NCI-H146 treated with DMSO at 0.1 percent for 48 hours (cell line): ENCODE measurements around the gene NCOA1.

Experiments
- DNase-seq: peaks from one replicate; lab custom pipeline; 2025; ENCODE audit not compliant: unreplicated experiment; lab: John Stamatoyannopoulos, UW

Gene NCOA1

GRCh38 chr2:24725956-24726355 lies 234.9 kb downstream of the NCOA1 start:
- no peak for DNase-seq

DNA sequence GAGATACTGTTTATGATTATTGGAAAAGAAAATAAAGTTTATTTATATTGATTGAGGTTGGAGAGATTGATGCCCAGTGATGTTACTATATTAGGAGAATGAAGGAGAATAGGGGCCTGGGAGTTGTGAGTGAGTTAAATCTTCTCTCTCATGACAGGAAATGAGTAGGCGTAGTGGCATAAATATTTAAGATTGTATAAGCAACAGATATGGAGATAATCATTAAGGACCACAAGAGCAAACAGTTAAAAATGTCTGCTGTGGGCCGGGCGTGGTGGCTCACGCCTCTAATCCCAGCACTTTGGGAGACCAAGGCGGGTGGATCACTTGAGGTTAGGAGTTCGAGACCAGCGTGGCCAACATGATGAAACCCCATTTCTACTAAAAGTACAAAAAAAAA lies 239.4 kb downstream of the NCOA1 start:
- DNase-seq, result no peak

DNA sequence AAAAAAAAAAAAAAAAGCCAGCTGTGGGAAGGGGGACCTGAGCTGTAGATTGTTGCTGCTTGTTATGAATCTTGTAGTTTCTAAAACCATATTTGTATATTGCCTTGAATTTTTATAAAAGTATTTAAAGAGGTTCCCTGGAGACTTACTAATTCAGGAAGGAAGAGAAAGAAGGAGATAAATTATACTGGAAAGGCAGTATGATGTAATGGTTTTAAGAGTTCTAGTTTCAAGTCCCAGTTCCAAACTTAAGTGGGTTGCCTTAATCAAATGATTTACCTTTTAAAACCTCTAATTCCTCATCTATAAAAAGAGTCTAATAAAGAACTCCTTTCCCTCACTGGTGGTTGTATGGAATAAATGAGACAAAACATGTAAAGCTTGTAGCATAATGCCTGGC lies 240.0 kb downstream of the NCOA1 start:
- no peak for DNase-seq

- no peak for DNase-seq
These were observed 240.9 kb downstream of the NCOA1 start for GRCh38 chr2:24731923-24732322.

DNA sequence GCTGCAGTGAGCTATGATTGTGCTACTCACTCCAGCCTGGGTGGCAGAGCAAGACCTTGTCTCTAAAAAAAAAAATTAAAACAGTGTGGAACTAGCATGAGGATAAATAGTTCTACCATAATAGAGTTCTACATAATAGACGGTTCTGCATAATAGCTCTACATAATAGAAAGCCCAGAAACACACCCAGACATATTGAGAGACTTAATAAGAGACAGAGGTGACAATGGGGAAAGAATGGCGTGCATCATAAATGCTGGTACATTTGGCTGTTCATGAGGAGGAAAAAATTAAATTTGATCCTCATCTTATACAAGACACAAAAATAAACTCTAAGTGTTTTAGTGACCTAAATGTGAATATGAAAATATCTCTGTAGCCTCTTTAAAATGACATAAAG lies 243.7 kb downstream of the NCOA1 start:
- DNase-seq, result peak; percentile 29

- no peak for DNase-seq
These were observed 248.4 kb downstream of the NCOA1 start for GRCh38 chr2:24739354-24740025.

DNA sequence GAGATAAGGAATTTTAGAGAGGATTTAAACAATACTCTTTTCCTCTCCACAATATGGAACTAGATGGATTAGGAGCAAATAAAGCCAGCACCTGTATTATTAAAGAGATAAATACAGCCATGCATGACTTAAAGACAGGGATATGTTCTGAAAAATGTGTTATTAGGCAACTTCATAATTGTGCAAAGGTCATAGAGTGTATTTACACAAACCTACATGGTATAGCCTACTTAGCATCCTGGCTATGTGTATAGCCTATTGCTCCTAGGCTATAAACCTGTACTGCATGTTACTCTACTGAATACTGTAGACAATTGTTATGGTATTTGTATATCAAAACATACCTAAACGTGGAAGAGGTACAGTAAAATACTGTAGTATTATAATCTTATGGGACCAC lies 249.1 kb downstream of the NCOA1 start:
- no peak for DNase-seq

GRCh38 chr2:24742730-24743129 lies 251.7 kb downstream of the NCOA1 start:
- DNase-seq, result no peak

DNA sequence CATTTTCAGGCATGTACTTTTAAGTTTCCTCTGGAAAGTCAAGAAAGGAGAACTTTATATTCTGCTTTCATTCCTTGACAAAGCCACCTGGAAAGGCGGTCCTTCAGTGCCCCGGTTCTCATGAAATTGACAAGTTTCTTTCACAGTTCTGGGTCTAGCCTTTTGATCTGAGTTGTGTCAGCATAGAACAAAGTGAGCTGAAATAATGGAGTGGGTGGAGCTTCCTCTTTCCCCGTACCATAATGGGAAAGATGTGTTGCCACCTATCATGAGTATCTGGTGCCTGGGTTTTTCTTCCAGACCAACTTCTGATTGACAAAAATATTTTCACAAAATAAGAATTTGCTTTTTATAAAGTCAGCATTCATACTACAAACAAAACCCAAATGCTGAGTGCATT lies 252.9 kb downstream of the NCOA1 start:
- no peak for DNase-seq

GRCh38 chr2:24744356-24744755 lies 253.3 kb downstream of the NCOA1 start:
- no peak for DNase-seq

DNA sequence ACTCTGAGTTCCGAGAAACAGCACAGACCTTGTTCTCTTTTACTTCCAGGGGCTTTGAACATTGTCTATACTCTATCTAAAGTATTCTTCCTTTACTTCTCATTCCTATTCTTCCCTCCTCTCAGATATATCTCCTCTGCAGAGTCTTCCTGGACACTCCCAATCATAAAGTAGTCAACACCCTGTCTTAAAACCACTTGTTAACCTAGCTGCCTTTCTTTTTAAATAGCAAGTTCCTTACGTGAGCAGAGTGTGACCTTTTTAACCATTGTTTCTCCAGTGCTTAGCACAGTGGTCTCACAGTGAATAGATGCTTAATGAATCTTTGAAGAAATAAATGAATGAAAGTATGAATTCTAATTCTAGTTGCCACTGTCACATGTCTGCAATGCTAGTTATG lies 254.8 kb downstream of the NCOA1 start:
- DNase-seq, result no peak

DNA sequence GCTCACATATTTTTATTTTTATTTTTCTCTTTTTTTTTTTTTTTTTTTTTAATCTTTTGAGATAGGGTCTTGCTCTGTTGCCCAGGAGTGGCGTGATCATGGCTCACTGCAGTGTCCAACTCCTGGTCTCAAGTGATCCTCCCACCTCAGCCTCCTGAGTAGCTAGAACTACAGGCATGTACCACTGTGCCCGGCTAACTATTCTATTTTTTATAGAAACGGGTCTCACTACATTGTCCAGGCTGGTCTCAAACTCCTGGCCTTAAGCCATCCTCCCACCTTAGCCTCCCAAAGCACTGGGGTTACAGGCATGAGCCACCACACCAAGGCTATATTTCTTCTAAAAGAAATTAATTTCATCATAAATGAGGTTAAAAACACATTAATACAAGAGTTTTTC lies 256.2 kb downstream of the NCOA1 start:
- no peak for DNase-seq

GRCh38 chr2:24749069-24749691 lies 258.1 kb downstream of the NCOA1 start:
- DNase-seq, result no peak

DNA sequence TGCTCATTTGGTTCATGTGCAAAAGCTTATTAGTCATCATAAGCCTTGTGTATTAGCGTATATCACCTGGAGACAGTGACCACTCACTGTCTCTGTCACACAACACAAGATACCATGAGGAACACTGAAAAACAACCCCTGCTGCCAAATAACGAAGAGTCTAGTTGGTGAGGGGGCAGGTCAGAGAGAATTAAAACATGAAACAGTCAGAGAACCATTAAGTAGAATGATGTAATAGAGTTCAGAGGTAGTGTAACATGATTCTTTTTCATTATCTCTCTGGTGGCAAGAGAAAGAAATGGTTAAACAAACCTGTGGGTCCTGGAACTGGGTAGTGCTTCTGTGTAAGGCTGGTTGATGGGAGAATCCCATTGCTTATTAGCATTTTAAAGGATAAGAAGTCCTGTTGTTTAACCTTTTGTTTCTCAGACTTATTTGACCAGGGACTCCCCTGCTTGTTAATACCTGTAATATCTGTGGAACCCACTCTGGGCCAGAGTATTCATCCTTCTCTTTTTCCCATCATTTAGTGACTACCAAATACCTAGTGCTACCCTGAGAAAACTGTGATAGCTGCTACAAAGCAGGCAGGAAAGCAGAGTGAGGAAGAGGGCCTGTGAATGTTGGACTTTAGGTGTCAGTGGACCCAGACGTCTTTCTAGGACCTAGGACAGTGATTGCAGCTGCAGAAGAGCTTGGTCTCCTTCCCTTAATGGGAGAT lies 264.1 kb downstream of the NCOA1 start:
- DNase-seq, result peak; percentile 57

DNA sequence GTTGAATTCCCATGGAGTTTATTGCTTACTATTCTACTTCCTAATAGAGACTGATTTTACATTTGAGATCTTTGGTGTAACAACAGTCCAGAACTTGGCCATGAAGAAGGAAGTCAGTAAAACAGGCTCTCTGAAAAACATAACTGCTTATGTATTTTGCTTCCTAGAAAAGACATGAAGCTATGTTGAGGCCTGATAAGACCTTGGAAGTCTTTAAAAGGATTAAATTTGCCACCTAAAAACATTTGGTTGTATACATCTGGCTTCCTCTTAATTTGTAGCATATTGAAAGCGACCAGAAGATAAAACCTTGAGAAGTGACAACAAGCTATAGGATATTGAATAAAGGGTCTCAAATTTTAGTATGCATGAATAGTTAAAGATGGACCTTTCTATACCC lies 265.7 kb downstream of the NCOA1 start:
- DNase-seq, result no peak

GRCh38 chr2:24761866-24762265 lies 270.8 kb downstream of the NCOA1 start:
- no peak for DNase-seq

DNA sequence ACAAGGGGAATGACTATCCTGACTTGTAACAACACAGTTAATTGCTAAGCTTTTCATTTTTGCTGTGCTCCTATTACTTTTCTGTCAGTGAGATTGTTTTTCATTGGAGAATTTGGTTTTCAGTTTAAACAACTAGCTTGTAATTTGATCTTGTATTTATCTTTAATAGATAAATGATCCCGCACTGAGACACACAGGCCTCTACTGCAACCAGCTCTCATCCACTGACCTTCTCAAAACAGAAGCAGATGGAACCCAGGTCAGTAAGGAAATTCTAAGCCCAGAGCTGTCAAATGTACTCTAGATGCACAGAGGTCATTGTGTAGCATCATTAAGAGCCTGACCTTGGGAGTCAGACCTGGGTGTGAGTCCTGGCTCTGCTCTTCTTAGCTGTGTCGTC lies 271.5 kb downstream of the NCOA1 start:
- peak; percentile 45 for DNase-seq

DNA sequence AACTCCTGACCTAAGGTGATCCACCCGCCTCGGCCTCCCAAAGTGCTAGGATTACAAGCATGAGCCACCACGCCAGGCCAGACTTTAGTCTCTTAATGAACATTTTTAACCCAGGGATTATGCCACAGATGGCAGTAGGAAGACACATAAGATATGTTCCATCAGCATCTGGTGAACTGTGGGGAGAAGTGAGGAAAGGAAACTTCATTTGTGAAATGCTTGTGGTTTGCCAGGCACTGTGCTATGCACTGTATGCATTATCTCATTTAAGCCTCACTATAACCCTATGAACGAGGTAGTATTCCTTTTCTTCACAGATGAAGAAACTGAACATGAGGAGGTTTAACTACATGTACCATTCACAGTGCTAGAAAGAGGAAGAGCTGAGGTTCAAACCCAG lies 272.8 kb downstream of the NCOA1 start:
- no peak for DNase-seq

GRCh38 chr2:24766609-24767008 lies 275.6 kb downstream of the NCOA1 start:
- no peak for DNase-seq

DNA sequence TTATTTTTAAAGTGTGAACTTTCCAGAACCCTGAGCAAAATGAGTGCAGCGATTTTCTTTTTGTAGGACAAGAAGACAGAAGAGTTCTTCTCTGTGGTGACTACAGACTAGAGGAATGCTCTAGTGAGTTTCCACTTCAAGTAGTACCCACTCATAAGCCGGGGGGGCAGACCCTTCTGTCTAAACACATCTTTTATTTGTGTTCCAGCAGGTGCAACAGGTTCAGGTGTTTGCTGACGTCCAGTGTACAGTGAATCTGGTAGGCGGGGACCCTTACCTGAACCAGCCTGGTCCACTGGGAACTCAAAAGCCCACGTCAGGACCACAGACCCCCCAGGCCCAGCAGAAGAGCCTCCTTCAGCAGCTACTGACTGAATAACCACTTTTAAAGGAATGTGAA lies 277.0 kb downstream of the NCOA1 start:
- DNase-seq, result peak; percentile 3

- no peak for DNase-seq
These were observed 277.5 kb downstream of the NCOA1 start for GRCh38 chr2:24768601-24769000.

DNA sequence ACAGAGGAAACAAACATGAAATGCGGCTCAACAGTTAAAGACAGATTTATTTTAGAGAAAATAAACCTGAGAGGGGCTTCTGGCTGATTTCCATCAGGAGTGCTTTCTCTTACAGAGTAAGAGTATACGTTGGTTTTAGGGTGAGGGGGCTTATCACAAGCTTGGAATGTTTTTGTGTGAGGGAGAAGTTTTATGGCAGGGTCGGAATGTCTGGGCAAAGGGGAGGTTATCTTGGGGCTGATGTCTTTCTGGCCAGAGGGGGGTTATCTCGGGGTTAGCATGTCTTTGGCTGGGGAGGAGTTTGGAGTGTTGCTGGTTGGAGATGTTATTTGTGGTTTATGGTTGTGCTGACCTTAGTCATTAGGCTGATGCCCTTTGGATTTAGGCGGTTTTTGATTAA lies 280.0 kb downstream of the NCOA1 start:
- DNase-seq, result no peak
